HL-60 (cell line): Measurements from ENCODE around the gene TMEM239.

Source experiments
- CTCF ChIP-seq: IDR thresholded peaks from one replicate; pipeline ENCODE4 v1.5.1; 2011; ENCODE audit warnings: low read length, control low read depth, inconsistent platforms; ENCODE audit not compliant: insufficient read depth
- POLR2AphosphoS5 ChIP-seq: IDR thresholded peaks from 2 replicates; pipeline ENCODE4 v1.6.1; 2012; ENCODE audit warnings: low read depth
- REST ChIP-seq: IDR thresholded peaks from 2 replicates; pipeline ENCODE4 v1.6.1; 2012; ENCODE audit warnings: low read depth; ENCODE audit not compliant: insufficient replicate concordance
- SPI1 ChIP-seq: IDR thresholded peaks from 2 replicates; pipeline ENCODE4 v1.6.1; 2012; ENCODE audit warnings: low read depth, mild to moderate bottlenecking, borderline replicate concordance

- TF ChIP-seq CTCF (no peak), SPI1 (no peak), REST (no peak), POLR2AphosphoS5 (no peak)
These were observed 18.8 kb upstream of the TMEM239 start for GRCh38 chr20:2797136-2797983.
